GM18907 (cell line): Measurements from ENCODE around the gene TAF11.
"Not testable (repeated sequence)": the region's sequence is repeated elsewhere in the genome, so short reads cannot be mapped to it uniquely, and the experiment has no call there.

Experiments
- ATAC-seq: cut with Tn5 transposase; IDR thresholded peaks from one replicate; pipeline ENCODE4 v1.9.1; 2021; ENCODE audit warnings: mild to moderate bottlenecking, moderate library complexity; ENCODE audit not compliant: unreplicated experiment

The TAF11 gene

GRCh38 chr6:34887753-34888513 lies at the start of gene TAF11:
Gene TAF11, minus strand, starts transcription at chr6:34888042. Its CDS starts 85 bp downstream, at chr6:34887957.
- ATAC-seq, result peak; percentile 79

- no peak for ATAC-seq
Observed at GRCh38 chr6:34934516-34934915, 46.7 kb upstream of the TAF11 start.

GRCh38 chr6:34932202-34932601 lies 44.4 kb upstream of the TAF11 start:
- not testable (repeated sequence) for ATAC-seq

GRCh38 chr6:34930221-34930620 lies 42.4 kb upstream of the TAF11 start:
- ATAC-seq, result no peak

- ATAC-seq, result no peak
Observed at GRCh38 chr6:34929241-34929978, 41.6 kb upstream of the TAF11 start.

GRCh38 chr6:34928695-34929094 lies 40.9 kb upstream of the TAF11 start:
- no peak for ATAC-seq

- ATAC-seq, result no peak
Observed at GRCh38 chr6:34928220-34928619, 40.4 kb upstream of the TAF11 start.

- no peak for ATAC-seq
Observed at GRCh38 chr6:34926655-34927054, 38.8 kb upstream of the TAF11 start.

GRCh38 chr6:34924831-34925625 lies 37.2 kb upstream of the TAF11 start:
- ATAC-seq, result no peak

GRCh38 chr6:34922177-34922663 lies 34.4 kb upstream of the TAF11 start:
- no peak for ATAC-seq

- ATAC-seq, result no peak
Observed at GRCh38 chr6:34920097-34920496, 32.3 kb upstream of the TAF11 start.

GRCh38 chr6:34919651-34920050 lies 31.8 kb upstream of the TAF11 start:
- no peak for ATAC-seq

- no peak for ATAC-seq
Observed at GRCh38 chr6:34917626-34918285, 29.9 kb upstream of the TAF11 start.

GRCh38 chr6:34916348-34916967 lies 28.6 kb upstream of the TAF11 start:
- ATAC-seq, result no peak

GRCh38 chr6:34914358-34914757 lies 26.5 kb upstream of the TAF11 start:
- no peak for ATAC-seq

- peak; percentile 74 for ATAC-seq
Observed at GRCh38 chr6:34912715-34913464, 25.0 kb upstream of the TAF11 start.

GRCh38 chr6:34911822-34912221 lies 24.0 kb upstream of the TAF11 start:
- no peak for ATAC-seq

GRCh38 chr6:34909320-34909883 lies 21.6 kb upstream of the TAF11 start:
- ATAC-seq, result no peak

GRCh38 chr6:34908194-34908593 lies 20.4 kb upstream of the TAF11 start:
- no peak for ATAC-seq
